Heart left ventricle (tissue), 13 donors: ENCODE measurements around the gene ORM1.
"Not testable (repeated sequence)": the region's sequence is repeated elsewhere in the genome, so short reads cannot be mapped to it uniquely, and the experiment has no call there.

Source experiments
- POLR2A ChIP-seq, 2 donors: fragments of 450-650 bp; IDR thresholded peaks; one replicate each; pipeline ENCODE4 v1.6.1; 2017; ENCODE audit warnings: antibody characterized with exemption in 2 of 2, mild to moderate bottlenecking in 2 of 2, moderate library complexity in 2 of 2
- TF ChIP-seq, protein P1 (sequence below), 12 donors: fragments of 200-600 bp; sonication (generic) in 4 of 12; IDR thresholded peaks; one replicate each; pipeline versions ENCODE4 v1.5.0 to v1.8.0; 2018 to 2022; ENCODE audit warnings: antibody characterized with exemption in 12 of 12, mild to moderate bottlenecking in 5 of 12
- donor health status: ischemic (EF 13 %, LVEDD 7.1; RV severe dilation, severe dysfunction).
- donor health status: DM: no; HTN: yes; CAD: no.
- donor health status: DM: no; HTN: no; CAD: no.
- donor health status: ischemic (EF 25% LVEDD 6.9; RV normal size, moderate dysfunction).
- donor health status: ischemic (EF 25% LVEDD 5.7; RV mildly dilated, moderate dysfunction).
- donor health status: ischemic (EF 35%, LVEDD 5.7; RV mildly dilated, moderate dysfunction).
- donor health status: nonischemic (EF 11% LVEDD 7.7; RV severe dilation, severe dysfunction).
- donor health status: DM: yes; HTN: yes; CAD: no.
- donor health status: PGD.
- donor health status: ischemic (EF 29% LVEDD 5.4; RV normal size, mild dysfunction).
- donor health status: nonischemic (EF 23%, LVEDD 6.1; RV moderate dilation, normal function).

DNA sequence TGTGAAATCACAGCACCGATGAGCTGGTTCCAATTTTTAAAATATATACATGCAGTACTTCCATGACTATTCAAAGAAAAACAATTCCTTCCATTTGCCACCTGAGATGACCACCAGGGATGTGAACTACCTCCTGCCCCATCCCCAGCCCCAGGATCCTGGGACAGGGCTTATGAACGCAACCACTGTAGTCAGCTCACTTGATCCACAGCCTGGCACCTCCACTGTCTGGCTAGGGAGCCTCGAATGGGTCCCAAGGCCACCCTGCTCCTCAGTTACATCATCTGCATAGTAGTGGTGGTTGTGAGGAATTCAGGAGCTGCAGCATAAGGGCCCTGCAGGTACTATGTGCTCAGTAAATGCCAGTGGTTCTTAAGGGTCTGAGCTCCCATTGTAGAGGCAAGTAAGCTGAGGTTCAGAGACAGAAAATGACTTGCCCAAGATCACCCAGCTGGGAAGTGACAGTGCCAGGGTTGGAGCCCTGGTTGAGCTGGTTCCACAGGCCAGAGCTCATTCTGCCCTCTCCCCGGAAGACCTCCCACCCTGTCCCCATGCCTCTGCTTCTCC is 9.7 kb downstream of the ORM1 start:
- TF ChIP-seq POLR2A (IDR thresholded peaks at IDR 0.05), result not testable (repeated sequence)
- TF ChIP-seq, protein P1, sequence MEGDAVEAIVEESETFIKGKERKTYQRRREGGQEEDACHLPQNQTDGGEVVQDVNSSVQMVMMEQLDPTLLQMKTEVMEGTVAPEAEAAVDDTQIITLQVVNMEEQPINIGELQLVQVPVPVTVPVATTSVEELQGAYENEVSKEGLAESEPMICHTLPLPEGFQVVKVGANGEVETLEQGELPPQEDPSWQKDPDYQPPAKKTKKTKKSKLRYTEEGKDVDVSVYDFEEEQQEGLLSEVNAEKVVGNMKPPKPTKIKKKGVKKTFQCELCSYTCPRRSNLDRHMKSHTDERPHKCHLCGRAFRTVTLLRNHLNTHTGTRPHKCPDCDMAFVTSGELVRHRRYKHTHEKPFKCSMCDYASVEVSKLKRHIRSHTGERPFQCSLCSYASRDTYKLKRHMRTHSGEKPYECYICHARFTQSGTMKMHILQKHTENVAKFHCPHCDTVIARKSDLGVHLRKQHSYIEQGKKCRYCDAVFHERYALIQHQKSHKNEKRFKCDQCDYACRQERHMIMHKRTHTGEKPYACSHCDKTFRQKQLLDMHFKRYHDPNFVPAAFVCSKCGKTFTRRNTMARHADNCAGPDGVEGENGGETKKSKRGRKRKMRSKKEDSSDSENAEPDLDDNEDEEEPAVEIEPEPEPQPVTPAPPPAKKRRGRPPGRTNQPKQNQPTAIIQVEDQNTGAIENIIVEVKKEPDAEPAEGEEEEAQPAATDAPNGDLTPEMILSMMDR (IDR thresholded peaks at IDR 0.05), result not testable (repeated sequence)
